Erythroblast (primary cell): Measurements from ENCODE around the gene BNIP5.
"Not testable (repeated sequence)": the region's sequence is repeated elsewhere in the genome, so short reads cannot be mapped to it uniquely, and the experiment has no call there.

Source experiments
- DNase-seq, 2 experiments: peaks; one replicate each; lab custom pipeline; 2025; lab: John Stamatoyannopoulos, UW
- GATA1 ChIP-seq: IDR thresholded peaks from 2 replicates; pipeline ENCODE4 v1.6.1; 2011; ENCODE audit warnings: low read depth, mild to moderate bottlenecking, control low read depth, low read length, moderate library complexity
- POLR2A ChIP-seq: IDR thresholded peaks from 2 replicates; pipeline ENCODE4 v1.6.1; 2011; ENCODE audit warnings: mild to moderate bottlenecking, low read length

Gene BNIP5

DNA sequence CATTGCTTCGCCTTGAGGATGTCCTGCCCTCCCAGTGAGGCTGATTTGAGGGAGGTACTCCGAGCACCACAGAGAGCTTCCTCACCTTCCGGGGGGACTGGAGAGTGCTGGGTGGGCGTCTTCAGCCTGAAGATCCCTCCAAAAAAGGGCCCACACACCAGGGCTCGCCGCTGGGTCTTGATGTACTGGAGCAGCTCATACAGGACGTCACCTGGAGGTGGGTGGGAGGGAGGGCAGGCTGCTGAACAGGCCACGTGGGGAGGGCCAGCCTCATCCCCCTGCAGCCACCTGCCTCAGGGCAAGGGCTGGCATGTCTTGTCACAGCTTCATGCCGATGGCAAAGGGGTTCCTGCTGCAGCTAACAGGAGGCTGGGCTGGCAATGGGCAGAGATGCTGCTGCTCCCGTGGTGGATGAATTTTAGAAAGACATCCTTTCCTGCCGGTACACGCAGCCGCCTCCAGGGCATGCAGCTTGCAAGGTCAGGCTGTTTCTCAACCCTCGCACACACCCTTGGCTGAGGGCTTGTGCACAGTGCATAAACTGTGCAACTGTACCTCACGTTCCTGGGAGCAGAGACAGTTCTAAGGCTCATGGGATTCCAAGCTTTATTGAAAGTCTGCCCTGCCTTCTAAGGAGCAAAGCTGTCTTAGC, 36.8 kb upstream of the BNIP5 start:
- no peak for DNase-seq
- TF ChIP-seq POLR2A (no peak), GATA1 (no peak)

GRCh38 chr6:36372088-36372487, 35.4 kb upstream of the BNIP5 start:
- DNase-seq: no peak
- TF ChIP-seq GATA1 (no peak), POLR2A (no peak)

DNA sequence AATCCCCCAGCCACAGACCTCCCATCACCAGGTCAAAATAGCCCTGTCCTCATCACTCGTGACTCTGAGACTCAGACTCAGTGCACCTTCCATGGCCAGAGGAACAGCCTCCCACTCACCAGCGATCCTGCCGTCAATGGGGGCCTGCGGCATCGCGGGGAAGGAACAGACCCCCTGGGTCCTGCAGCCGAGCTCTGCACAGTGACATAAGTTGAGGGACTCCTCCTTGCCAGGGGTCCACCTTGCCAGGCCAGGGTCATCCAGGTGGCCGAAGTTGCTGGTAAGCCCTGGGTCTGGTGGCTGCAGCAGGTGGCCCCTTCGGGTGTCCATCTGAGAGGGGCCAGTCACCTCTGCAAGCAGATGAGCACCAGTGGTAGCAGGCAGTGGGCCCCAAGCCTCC, 34.5 kb upstream of the BNIP5 start:
- TF ChIP-seq POLR2A (no peak), GATA1 (no peak)
- no peak for DNase-seq

DNA sequence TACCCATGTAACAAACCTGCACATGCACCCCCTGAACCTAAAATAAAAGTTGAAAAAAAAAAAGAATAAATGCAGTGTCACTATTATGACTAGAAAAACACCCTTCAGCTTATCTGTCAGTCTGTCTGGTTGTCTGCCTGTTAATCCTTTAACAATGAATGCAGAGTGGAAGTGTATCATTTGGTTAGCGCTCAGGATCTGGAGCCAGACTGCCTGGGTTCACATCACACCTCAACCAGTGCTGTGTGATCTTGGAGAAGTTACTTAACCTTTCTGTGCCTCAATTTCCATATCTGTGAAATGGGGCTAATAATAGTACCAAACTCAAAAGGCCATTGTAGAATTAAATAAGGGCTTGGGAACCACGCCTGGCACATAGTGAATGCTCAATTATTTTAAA, 34.0 kb upstream of the BNIP5 start:
- no peak for TF ChIP-seq POLR2A
- DNase-seq: peak in 1 of 2 experiments; percentile 8

DNA sequence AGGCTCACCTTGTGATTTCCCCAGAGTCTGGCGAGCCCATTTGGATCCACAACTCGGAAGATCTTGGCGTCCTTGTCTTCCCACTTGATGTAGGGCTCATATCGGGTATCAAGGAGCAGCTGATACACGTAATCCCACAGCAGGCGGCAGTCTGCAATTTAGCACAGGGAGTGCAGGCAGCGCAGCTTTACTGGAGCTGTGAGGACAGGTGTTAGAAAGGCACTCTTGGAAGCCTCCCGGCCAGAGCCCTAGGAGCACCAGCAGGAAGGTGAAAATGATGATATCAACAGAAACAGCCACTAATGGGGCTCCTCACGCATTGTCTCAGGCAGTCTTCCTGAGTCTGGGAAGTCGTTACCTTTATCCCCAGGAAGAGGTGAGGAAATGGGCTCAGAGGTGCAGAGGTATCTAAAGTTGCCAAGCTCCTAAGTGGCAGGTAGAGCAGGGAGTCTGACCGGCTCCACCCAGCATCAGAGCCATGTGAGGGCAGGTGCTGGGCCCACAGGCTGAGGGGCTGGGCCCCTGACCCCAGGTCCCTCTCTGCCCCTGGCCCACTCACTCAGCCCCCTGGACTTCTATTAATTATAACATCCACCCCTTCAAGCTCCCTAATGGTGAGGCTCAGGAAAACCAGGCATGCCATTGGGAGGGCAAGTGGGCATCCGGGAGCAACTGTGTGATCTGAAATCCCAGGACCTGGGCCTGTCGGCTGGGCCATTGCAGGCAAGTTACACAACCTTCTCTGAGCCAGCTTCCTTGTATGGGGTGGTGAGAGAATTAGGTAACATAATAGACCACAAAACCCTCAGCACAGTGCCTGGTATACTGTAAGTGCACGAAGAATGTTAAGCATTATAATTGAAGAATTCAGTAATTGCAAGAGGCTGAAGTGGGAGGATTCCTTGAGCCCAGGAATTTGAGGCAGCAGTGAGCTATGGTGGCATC, 32.5 kb upstream of the BNIP5 start:
- TF ChIP-seq GATA1 (no peak), POLR2A (no peak)
- DNase-seq: no peak

- no peak for TF ChIP-seq POLR2A
- no peak for TF ChIP-seq GATA1
- no peak for DNase-seq
These were observed 31.7 kb upstream of the BNIP5 start for GRCh38 chr6:36368421-36368820.

DNA sequence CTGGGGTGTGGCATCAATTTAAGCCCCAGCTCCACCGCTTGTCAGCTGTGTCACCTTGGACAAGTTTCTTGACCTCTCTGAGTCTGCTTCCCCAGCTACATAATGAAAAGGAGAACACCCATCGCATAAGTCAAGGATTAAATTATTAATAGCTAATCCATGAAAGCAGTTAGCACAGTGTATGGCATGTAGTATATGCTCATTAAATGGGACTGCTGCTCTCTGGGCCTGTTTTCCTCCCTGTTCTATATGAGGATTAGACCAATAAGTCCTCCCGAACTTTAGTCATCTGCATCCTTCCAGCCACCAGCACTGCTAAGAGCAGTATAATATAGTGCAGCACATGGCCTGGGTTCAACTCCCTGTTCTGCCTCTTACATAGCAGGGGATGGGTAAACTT, 31.1 kb upstream of the BNIP5 start:
- DNase-seq: no peak
- TF ChIP-seq GATA1 (no peak), POLR2A (no peak)

GRCh38 chr6:36364669-36365479, 28.2 kb upstream of the BNIP5 start:
- TF ChIP-seq POLR2A (no peak), GATA1 (no peak)
- DNase-seq: no peak

GRCh38 chr6:36364061-36364635, 27.5 kb upstream of the BNIP5 start:
- not testable (repeated sequence) for DNase-seq

GRCh38 chr6:36363371-36363752, 26.7 kb upstream of the BNIP5 start:
- not testable (repeated sequence) for DNase-seq

DNA sequence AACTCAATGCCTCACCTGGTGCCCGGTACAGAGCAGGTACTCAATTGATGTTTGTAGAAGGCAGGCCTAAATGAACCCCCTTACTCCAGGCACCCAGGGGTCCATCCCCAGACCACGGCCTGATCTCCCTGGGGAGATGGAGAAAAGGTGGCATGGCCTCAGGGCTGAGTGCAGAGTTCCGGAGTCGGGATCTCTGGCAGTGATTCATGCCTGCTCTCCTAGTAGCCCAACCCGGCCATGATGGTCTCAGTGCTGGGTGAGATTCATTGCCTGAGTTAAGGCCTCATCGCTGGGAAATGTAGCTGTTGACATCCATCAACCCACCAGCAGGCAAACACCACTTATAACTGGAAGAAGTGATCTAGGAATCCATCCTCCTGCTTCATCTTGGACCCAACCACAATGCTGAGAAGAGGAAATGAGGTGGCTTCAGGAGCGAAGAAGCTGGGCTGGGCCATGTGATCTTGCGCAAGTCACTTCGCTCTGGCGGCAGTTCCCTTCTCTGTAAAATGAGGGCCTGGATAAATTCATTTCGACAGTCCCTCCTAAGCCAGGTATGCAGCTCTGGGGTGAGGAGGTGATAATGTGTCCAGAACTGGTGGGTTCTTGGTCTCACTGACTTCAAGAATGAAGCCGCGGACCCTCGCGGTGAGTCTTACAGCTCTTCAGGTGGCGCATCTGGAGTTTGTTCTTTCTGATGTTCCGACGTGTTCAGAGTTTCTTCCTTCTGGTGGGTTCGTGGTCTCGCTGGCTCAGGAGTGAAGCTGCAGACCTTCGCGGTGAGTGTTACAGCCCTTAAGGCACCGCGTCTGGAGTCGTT, 26.1 kb upstream of the BNIP5 start:
- no peak for TF ChIP-seq POLR2A
- TF ChIP-seq GATA1: no peak
- no peak for DNase-seq

DNA sequence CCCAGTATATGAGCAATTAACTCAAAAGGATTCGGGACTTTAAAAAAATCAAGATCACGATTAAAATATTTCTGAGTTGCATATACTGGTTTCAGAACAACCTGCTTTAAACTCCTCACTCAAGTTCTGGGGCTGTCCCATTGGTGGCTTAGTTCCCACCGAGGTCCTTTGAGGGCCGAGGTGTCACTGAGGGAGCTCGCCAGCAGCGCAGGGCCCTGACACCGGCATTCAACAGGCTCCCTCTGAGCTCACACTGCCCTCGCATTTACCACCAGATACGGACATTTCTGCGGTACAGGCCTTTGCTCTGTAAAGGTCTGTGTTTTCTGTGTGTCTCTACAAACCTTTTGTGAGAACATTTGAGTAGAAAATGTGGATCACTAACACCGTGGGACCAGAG, 24.4 kb upstream of the BNIP5 start:
- TF ChIP-seq POLR2A (no peak), GATA1 (no peak)
- DNase-seq: no peak
